ENCODE data around the gene MFSD12. TPM values are rescaled to one million over a fixed set of nuclear protein-coding genes. Genes with fewer than 3 reads are reported as not detected.
"Not testable (repeated sequence)": the region's sequence is repeated elsewhere in the genome, so short reads cannot be mapped to it uniquely, and the experiment has no call there.

Gene MFSD12
- total RNA-seq, 1 donor from 2014 or later: 76.9 TPM

DNA sequence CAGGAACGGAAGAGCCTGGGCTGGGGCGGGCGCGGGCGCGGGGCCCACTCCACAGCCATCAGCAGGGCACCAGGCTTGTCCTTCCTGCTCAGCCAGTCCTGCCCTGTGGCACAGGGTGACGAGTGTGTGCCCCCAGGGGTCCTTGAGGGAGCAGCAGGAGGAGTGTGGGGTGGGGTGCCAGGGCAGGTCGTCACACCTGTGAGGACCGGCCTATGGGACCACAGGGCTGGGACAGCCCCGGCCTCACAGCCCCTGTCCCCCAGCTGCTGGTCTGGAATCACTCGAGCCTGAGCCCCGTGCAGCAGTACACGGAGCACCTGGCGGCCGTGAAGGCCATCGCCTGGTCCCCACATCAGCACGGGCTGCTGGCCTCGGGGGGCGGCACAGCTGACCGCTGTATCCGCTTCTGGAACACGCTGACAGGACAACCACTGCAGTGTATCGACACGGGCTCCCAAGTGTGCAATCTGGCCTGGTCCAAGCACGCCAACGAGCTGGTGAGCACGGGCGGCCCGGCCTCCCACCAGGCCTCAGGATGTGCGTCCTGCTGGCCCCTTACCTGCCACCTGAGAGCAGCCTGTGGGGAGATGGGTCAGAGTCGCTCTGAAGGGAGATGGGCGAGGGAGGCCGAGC is 25.1 kb downstream of the MFSD12 start:
- CTCF ChIA-PET: no interaction called here

DNA sequence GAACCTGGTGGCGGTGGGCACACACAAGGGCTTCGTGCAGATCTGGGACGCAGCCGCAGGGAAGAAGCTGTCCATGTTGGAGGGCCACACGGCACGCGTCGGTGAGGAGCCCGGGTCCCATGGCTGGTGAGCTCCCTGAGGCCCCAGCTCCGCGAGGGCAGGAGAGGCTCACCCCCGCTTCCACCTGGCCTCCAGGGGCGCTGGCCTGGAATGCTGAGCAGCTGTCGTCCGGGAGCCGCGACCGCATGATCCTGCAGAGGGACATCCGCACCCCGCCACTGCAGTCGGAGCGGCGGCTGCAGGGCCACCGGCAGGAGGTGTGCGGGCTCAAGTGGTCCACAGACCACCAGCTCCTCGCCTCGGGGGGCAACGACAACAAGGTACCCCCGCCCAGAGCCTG is 25.7 kb downstream of the MFSD12 start:
- ChIA-PET POLR2A (no interaction called here), CTCF (no interaction called here)
- DNase-seq (no peak), ATAC-seq (ENCODE audit: low read depth) (no peak)
- intact Hi-C loops (cut with micrococcal nuclease): no loop called here
- H3K36me3 Mint-ChIP-seq (ENCODE audit: low read depth): peaks cover 38% of the 10 kb centered on the region
- no peak for TF ChIP-seq CTCF (IDR thresholded peaks at IDR 0.05)
- H3K4me3 Mint-ChIP-seq: no peak overlapping the region
- no peak overlapping the region for H3K27ac Mint-ChIP-seq
- H3K4me1 Mint-ChIP-seq: no peaks in the 10 kb centered on the region
- H3K27me3 Mint-ChIP-seq: no peaks in the 10 kb centered on the region
- H3K9me3 Mint-ChIP-seq: no peaks in the 10 kb centered on the region

More for the DNA sequence above, 25.1 kb downstream of the MFSD12 start:
- TF ChIP-seq CTCF (IDR thresholded peaks at IDR 0.05): no peak
- POLR2A ChIA-PET: no interaction called here
- H3K27ac Mint-ChIP-seq: no peak overlapping the region
- no peaks in the 10 kb centered on the region for H3K27me3 Mint-ChIP-seq
- peaks cover 33% of the 10 kb centered on the region for H3K36me3 Mint-ChIP-seq (ENCODE audit: low read depth)
- H3K4me1 Mint-ChIP-seq: no peaks in the 10 kb centered on the region
- ATAC-seq (ENCODE audit: low read depth) (no peak), DNase-seq (no peak)
- intact Hi-C loops (cut with micrococcal nuclease): no loop called here
- H3K9me3 Mint-ChIP-seq: no peaks in the 10 kb centered on the region
- H3K4me3 Mint-ChIP-seq: no peak overlapping the region

DNA sequence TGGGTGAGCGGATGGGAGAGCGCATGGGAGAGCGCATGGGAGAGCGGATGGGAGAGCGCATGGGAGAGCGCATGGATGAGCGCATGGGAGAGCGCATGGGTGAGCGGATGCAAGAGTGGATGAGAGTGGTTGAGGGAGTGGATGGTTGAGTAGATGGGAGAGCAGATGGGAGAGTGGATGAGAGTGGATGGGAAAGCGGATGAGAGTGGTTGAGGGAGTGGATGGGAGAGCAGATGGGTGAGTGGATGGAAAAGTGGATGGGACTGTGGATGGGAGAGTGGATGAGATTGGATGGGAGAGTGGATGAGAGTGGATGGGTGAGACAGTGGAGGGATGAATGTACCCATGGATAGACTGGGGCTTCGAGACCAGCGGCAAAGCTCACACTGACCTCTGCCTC is 27.0 kb downstream of the MFSD12 start:
- no peak for TF ChIP-seq CTCF (IDR thresholded peaks at IDR 0.05)
- H3K9me3 Mint-ChIP-seq: no peaks in the 10 kb centered on the region
- H3K4me3 Mint-ChIP-seq: no peak overlapping the region
- DNase-seq (no peak), ATAC-seq (ENCODE audit: low read depth) (no peak)
- H3K4me1 Mint-ChIP-seq: no peaks in the 10 kb centered on the region
- intact Hi-C loops (cut with micrococcal nuclease): no loop called here
- ChIA-PET CTCF (no interaction called here), POLR2A (no interaction called here)
- no peak overlapping the region for H3K27ac Mint-ChIP-seq
- peaks cover 32% of the 10 kb centered on the region for H3K36me3 Mint-ChIP-seq (ENCODE audit: low read depth)
- H3K27me3 Mint-ChIP-seq: no peaks in the 10 kb centered on the region

GRCh38 chr19:3529299-3529698 is 28.1 kb downstream of the MFSD12 start:
- ATAC-seq (ENCODE audit: low read depth); POLR2A ChIA-PET; H3K27me3 Mint-ChIP-seq; H3K4me1 Mint-ChIP-seq; H3K4me3 Mint-ChIP-seq; H3K27ac Mint-ChIP-seq; intact Hi-C loops (cut with micrococcal nuclease); CTCF ChIA-PET; DNase-seq; H3K9me3 Mint-ChIP-seq: not testable (repeated sequence)
- peaks cover 26% of the 10 kb centered on the region for H3K36me3 Mint-ChIP-seq (ENCODE audit: low read depth)

DNA sequence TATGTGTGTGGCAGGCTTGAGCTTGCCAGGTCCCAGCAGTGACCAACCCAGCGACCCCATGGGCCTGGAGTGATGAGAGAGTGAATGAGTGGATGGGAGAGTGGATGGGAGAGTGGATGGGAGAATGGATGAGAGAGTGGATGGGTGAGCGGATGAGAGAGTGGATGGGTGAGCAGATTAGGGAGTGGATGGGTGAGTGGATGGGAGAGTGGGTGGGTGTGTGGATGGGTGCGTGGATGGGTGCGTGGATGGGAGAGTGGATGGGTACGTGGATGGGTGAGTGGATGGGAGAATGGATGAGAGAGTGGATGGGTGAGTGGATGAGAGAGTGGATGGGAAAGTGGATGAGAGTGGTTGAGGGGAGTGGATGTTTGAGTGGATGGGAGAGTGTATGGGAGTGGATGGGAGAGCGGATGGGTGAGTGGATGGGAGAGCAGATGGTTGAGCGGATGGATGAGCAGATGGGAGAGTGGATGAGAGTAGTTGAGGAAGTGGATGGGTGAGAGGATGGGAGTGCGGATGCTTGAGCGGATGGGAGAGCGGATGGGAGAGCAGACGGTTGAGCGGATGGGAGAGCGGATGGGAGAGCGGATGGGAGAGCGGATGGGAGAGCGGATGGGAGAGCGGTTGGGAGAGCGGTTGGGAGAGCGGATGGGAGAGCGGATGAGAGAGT is 28.7 kb downstream of the MFSD12 start:
- no peaks in the 10 kb centered on the region for H3K9me3 Mint-ChIP-seq
- no peak overlapping the region for H3K27ac Mint-ChIP-seq
- no peak for TF ChIP-seq CTCF (IDR thresholded peaks at IDR 0.05)
- H3K27me3 Mint-ChIP-seq: no peaks in the 10 kb centered on the region
- H3K36me3 Mint-ChIP-seq (ENCODE audit: low read depth): peaks cover 27% of the 10 kb centered on the region
- H3K4me1 Mint-ChIP-seq: no peaks in the 10 kb centered on the region
- DNase-seq (no peak), ATAC-seq (ENCODE audit: low read depth) (no peak)
- ChIA-PET CTCF (no interaction called here), POLR2A (no interaction called here)
- no peak overlapping the region for H3K4me3 Mint-ChIP-seq
- intact Hi-C loops (cut with micrococcal nuclease): no loop called here

Measured in activated B cell treated with CpG ODN at 0.5 μM for 24 hours (primary cell).